Neural crest cell (in vitro differentiated cells): ENCODE data around the gene AGAP3. TPM values are rescaled to one million over a fixed set of nuclear protein-coding genes. Genes with fewer than 3 reads are reported as not detected.

ENCODE experiments used
- DNase-seq: peaks from one replicate; pipeline ENCODE4 v3.0.0; 2021; ENCODE audit warnings: low read depth, mixed read lengths, low spot score
- H3K27ac Mint-ChIP-seq: one replicate; pipeline ENCODE4 v1.8.0; 2021; ENCODE audit warnings: mild to moderate bottlenecking, mixed read lengths; ENCODE audit not compliant: unreplicated experiment
- H3K27me3 Mint-ChIP-seq: 2 replicates; pipeline ENCODE4 v1.8.0; 2021; ENCODE audit warnings: low read depth, mild to moderate bottlenecking, mixed read lengths
- H3K36me3 Mint-ChIP-seq: 2 replicates; pipeline ENCODE4 v1.8.0; 2021; ENCODE audit warnings: low read depth, mild to moderate bottlenecking, mixed read lengths
- H3K4me1 Mint-ChIP-seq: 2 replicates; pipeline ENCODE4 v1.8.0; 2021; ENCODE audit warnings: mixed read lengths
- H3K4me3 Mint-ChIP-seq: one replicate; pipeline ENCODE4 v1.8.0; 2021; ENCODE audit warnings: mild to moderate bottlenecking, mixed read lengths
- H3K9me3 Mint-ChIP-seq: 2 replicates; pipeline ENCODE4 v1.8.0; 2021; ENCODE audit warnings: mixed read lengths
- CTCF ChIP-seq: fragments of 200-600 bp; sonication (generic); conservative IDR thresholded peaks from 2 replicates; pipeline ENCODE4 v1.5.0; 2021; ENCODE audit warnings: antibody characterized with exemption, mild to moderate bottlenecking
- total RNA-seq: library from RNA; stranded (reverse); gene quantifications from 2 replicates; pipeline ENCODE4 v1.2.1, GENCODE V29; 2021

Gene AGAP3
- total RNA-seq, 1 donor from 2014 or later, result 139 TPM

GRCh38 chr7:151094675-151095074 is 8.4 kb downstream of the AGAP3 start:
- H3K27me3 Mint-ChIP-seq, result no peaks in the 10 kb centered on the region
- H3K4me1 Mint-ChIP-seq, result peaks cover 18% of the 10 kb centered on the region
- peak overlapping the region; percentile 56 for H3K4me3 Mint-ChIP-seq
- no peaks in the 10 kb centered on the region for H3K36me3 Mint-ChIP-seq
- H3K27ac Mint-ChIP-seq, result no peak overlapping the region
- H3K9me3 Mint-ChIP-seq, result no peaks in the 10 kb centered on the region
- no peak for TF ChIP-seq CTCF
- no peak for DNase-seq

GRCh38 chr7:151095123-151095797 is 9.0 kb downstream of the AGAP3 start:
- Mint-ChIP-seq H3K4me1 (peaks cover 18% of the 10 kb centered on the region), H3K9me3 (no peaks in the 10 kb centered on the region), H3K4me3 (peak overlapping the region; percentile 56), H3K27me3 (no peaks in the 10 kb centered on the region), H3K27ac (peak overlapping the region; percentile 67), H3K36me3 (no peaks in the 10 kb centered on the region)
- DNase-seq, result no peak
- no peak for TF ChIP-seq CTCF

- no peak for TF ChIP-seq CTCF
- Mint-ChIP-seq H3K4me3 (no peak overlapping the region), H3K9me3 (no peaks in the 10 kb centered on the region), H3K36me3 (no peaks in the 10 kb centered on the region), H3K27me3 (no peaks in the 10 kb centered on the region), H3K4me1 (peaks cover 18% of the 10 kb centered on the region), H3K27ac (peak overlapping the region; percentile 50)
- DNase-seq, result no peak
These were observed 9.7 kb downstream of the AGAP3 start for GRCh38 chr7:151095828-151096475.

- no peak for TF ChIP-seq CTCF
- Mint-ChIP-seq H3K27ac (peak overlapping the region; percentile 43), H3K36me3 (no peaks in the 10 kb centered on the region), H3K4me3 (no peak overlapping the region), H3K27me3 (no peaks in the 10 kb centered on the region), H3K9me3 (no peaks in the 10 kb centered on the region), H3K4me1 (peaks cover 20% of the 10 kb centered on the region)
- DNase-seq, result no peak
These were observed 13.4 kb downstream of the AGAP3 start for GRCh38 chr7:151099486-151100211.

- Mint-ChIP-seq H3K4me1 (peaks cover 18% of the 10 kb centered on the region), H3K9me3 (no peaks in the 10 kb centered on the region), H3K27ac (no peak overlapping the region), H3K4me3 (no peak overlapping the region), H3K36me3 (no peaks in the 10 kb centered on the region), H3K27me3 (no peaks in the 10 kb centered on the region)
- no peak for TF ChIP-seq CTCF
- DNase-seq, result no peak
These were observed 14.6 kb downstream of the AGAP3 start for GRCh38 chr7:151100921-151101320.
